ENCODE data around the gene CD63. TPM values are rescaled to one million over a fixed set of nuclear protein-coding genes. Genes with fewer than 3 reads are reported as not detected.

CD63 gene
- total RNA-seq, 1 experiment from 2014 or later, result 409 TPM

GRCh38 chr12:55687746-55688145, 41.1 kb downstream of the CD63 start:
- Mint-ChIP-seq H3K27ac (no peak overlapping the region), H3K27me3 (ENCODE audit: low read depth) (no peaks in the 10 kb centered on the region; the same call in 1 of the 2 replicates), H3K4me3 (no peak overlapping the region), H3K9me3 (no peaks in the 10 kb centered on the region), H3K36me3 (peaks cover 15% of the 10 kb centered on the region), H3K4me1 (no peaks in the 10 kb centered on the region)
- ATAC-seq (no peak), DNase-seq (ENCODE audit: low spot score) (no peak)
- TF ChIP-seq PRRX2 (CRISPR knock-in tag; IDR thresholded peaks at IDR 0.05), result no peak
- TF ChIP-seq TEAD1 (CRISPR knock-in tag; IDR thresholded peaks at IDR 0.05), result no peak
- no peak for TF ChIP-seq ZNF423 (CRISPR knock-in tag; IDR thresholded peaks at IDR 0.05)
- TF ChIP-seq IRF2 (CRISPR knock-in tag; IDR thresholded peaks at IDR 0.05; ENCODE audit: borderline replicate concordance, low read depth), result no peak
- no peak for TF ChIP-seq SMAD3 (CRISPR knock-in tag; IDR thresholded peaks at IDR 0.05; ENCODE audit: borderline replicate concordance)
- no peak for TF ChIP-seq CBFB (CRISPR knock-in tag; IDR thresholded peaks at IDR 0.05; ENCODE audit: low read depth)
- TF ChIP-seq JAZF1 (CRISPR knock-in tag; IDR thresholded peaks at IDR 0.05), result no peak
- no peak for TF ChIP-seq FOXP1 (CRISPR knock-in tag; IDR thresholded peaks at IDR 0.05; ENCODE audit: borderline replicate concordance)
- no peak for TF ChIP-seq CREB1 (CRISPR knock-in tag; IDR thresholded peaks at IDR 0.05)
- no peak for TF ChIP-seq HMGXB4 (CRISPR knock-in tag; IDR thresholded peaks at IDR 0.05)
- no peak for TF ChIP-seq MLX (CRISPR knock-in tag; IDR thresholded peaks at IDR 0.05)
- ChIA-PET POLR2A (interaction anchor here (0.7 kb wide), 1 partner anchor 306 kb away, joined by 4 read pairs; no protein-coding TSS in a partner anchor), CTCF (no interaction called here)

- H3K27me3 Mint-ChIP-seq (ENCODE audit: low read depth), result no peaks in the 10 kb centered on the region; the same call in 1 of the 2 replicates
- no peak for ATAC-seq
- CTCF ChIA-PET, result interaction anchor here (0.9 to 1.3 kb wide), 2 partner anchors 30 to 254 kb away, joined by 3 read pairs; no protein-coding TSS in a partner anchor
- no peak overlapping the region for H3K4me3 Mint-ChIP-seq
- H3K9me3 Mint-ChIP-seq, result no peaks in the 10 kb centered on the region
- DNase-seq (ENCODE audit: low spot score), result no peak
- H3K36me3 Mint-ChIP-seq, result peaks cover 10% of the 10 kb centered on the region
- peaks cover 6% of the 10 kb centered on the region for H3K4me1 Mint-ChIP-seq
- POLR2A ChIA-PET, result interaction anchor here (0.7 kb wide), 1 partner anchor 272 kb away, joined by 4 read pairs; no protein-coding TSS in a partner anchor
- no peak for TF ChIP-seq RELA (CRISPR knock-in tag; IDR thresholded peaks at IDR 0.05; ENCODE audit: borderline replicate concordance)
- TF ChIP-seq ZNF232 (CRISPR knock-in tag; IDR thresholded peaks at IDR 0.05), result no peak
- TF ChIP-seq MYBL2 (CRISPR knock-in tag; IDR thresholded peaks at IDR 0.05), result no peak
- no peak overlapping the region for H3K27ac Mint-ChIP-seq
Measured at GRCh38 chr12:55686366-55687010, 42.3 kb downstream of the CD63 start.

- ATAC-seq, result no peak
- Mint-ChIP-seq H3K4me1 (peaks cover 14% of the 10 kb centered on the region), H3K4me3 (no peak overlapping the region), H3K9me3 (no peaks in the 10 kb centered on the region), H3K27ac (no peak overlapping the region), H3K27me3 (ENCODE audit: low read depth) (no peaks in the 10 kb centered on the region; the same call in 1 of the 2 replicates), H3K36me3 (peaks cover 7% of the 10 kb centered on the region; the same call in 1 of the 2 replicates)
- no peak for DNase-seq (ENCODE audit: low spot score)
- CTCF ChIA-PET, result interaction anchor here (1.3 kb wide), 1 partner anchor 29 kb away, joined by 3 read pairs; no protein-coding TSS in a partner anchor
- POLR2A ChIA-PET, result no interaction called here
- no peak for TF ChIP-seq TP53 (CRISPR knock-in tag; IDR thresholded peaks at IDR 0.05)
- TF ChIP-seq AR (CRISPR knock-in tag; IDR thresholded peaks at IDR 0.05), result no peak
- TF ChIP-seq ZSCAN18 (CRISPR knock-in tag; IDR thresholded peaks at IDR 0.05), result no peak
- no peak for TF ChIP-seq CTCF (IDR thresholded peaks at IDR 0.05)
- no peak for TF ChIP-seq FOXJ3 (CRISPR knock-in tag; IDR thresholded peaks at IDR 0.05; ENCODE audit: borderline replicate concordance)
- TF ChIP-seq ZNF416 (CRISPR knock-in tag; IDR thresholded peaks at IDR 0.05), result no peak
- TF ChIP-seq ERG (CRISPR knock-in tag; IDR thresholded peaks at IDR 0.05), result no peak
- no peak for TF ChIP-seq ATF3 (CRISPR knock-in tag; conservative IDR thresholded peaks at IDR 0.05)
- TF ChIP-seq JAZF1 (CRISPR knock-in tag; IDR thresholded peaks at IDR 0.05), result no peak
- TF ChIP-seq ZNF232 (CRISPR knock-in tag; IDR thresholded peaks at IDR 0.05), result no peak
Measured at GRCh38 chr12:55685671-55686070, 43.1 kb downstream of the CD63 start.

All from WTC11 (cell line).